Measurements from ENCODE around the gene RIN1. TPM values are rescaled to one million over a fixed set of nuclear protein-coding genes. Genes with fewer than 3 reads are reported as not detected.
A peak's percentile ranks its signal among the peaks of the same experiment; 100 is the strongest.

Gene RIN1
- total and polyA plus RNA-seq, 2 of the 13 experiments (the other 11 are each of a cell fraction or from before 2014, with no cell fraction given), result 2.4 to 4.1 TPM

DNA sequence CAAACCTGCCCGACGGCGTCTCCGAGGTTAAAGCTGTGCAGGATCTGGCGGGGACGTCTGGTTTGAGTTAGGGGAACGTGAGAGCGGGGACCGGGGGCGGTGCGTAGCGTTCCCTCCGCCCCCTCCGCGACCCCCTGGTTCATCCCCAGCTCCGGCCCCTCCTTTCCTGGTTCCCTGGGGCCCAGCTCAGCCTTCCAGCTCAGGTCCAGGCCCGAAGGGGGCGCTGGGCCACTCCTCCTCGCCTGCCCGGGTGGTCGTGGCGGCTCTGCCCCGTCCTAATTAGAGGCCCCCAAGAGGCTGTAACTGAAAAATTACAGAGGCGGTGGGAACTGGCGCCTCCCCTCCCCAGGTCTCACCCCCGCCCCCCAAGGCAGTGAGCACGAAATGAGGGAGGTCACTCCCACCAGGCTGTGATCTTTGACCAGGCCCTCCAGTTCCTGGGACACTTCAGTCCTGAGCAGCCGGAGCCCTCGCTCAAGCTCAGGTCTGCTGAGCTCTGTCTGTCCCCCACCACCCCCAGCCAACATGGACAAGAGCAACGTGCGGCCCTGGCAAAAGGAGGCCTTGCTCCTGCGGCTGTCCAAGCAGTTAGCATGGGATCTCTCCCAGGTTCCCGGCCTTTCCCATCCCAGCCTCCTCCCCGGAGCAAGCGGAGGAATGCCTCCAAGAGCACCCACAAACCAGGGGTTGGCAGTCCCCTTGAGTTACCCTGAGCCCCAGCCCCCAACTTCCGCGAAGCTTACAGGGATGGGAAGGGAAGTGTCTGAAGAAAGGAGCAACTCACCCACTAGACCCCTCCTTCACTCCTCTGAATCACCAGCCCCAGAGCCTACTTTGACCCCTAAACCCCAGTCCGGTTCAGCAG is 22.7 kb downstream of the RIN1 start (continued):
- TF ChIP-seq ZBTB38 (CRISPR knock-in tag; IDR thresholded peaks at IDR 0.05) (no peak), NR3C1 (CRISPR knock-in tag; IDR thresholded peaks at IDR 0.05) (no peak), KDM2A (CRISPR knock-in tag; IDR thresholded peaks at IDR 0.05; ENCODE audit: borderline replicate concordance, low read depth) (no peak; the same call in 1 of the 2 replicates), ZNF670 (CRISPR knock-in tag; IDR thresholded peaks at IDR 0.05; ENCODE audit: borderline replicate concordance) (no peak), POLR2A (IDR thresholded peaks at IDR 0.05; ENCODE audit: insufficient read depth in 1 of 2, low read depth in 2 of 2, low read length in 2 of 2) (peak in 1 of 2 experiments; percentile 67; a peak in 2 of 4 replicates), HNRNPLL (IDR thresholded peaks at IDR 0.05; ENCODE audit: low read depth, low read length, poor library complexity, severe bottlenecking) (peak; percentile 22), ZNF354B (CRISPR knock-in tag; IDR thresholded peaks at IDR 0.05) (no peak), MAZ (IDR thresholded peaks at IDR 0.05; ENCODE audit: borderline replicate concordance, low read depth, low read length) (peak; percentile 41; the same call in 1 of the 2 replicates), MAZ (CRISPR knock-in tag; IDR thresholded peaks at IDR 0.05; ENCODE audit: low read depth) (no peak), CBFB (CRISPR knock-in tag; IDR thresholded peaks at IDR 0.05) (no peak), TBL1XR1 (IDR thresholded peaks at IDR 0.05; ENCODE audit: borderline replicate concordance, low read length, partially characterized antibody) (no peak), ZNF546 (CRISPR knock-in tag; conservative IDR thresholded peaks at IDR 0.05) (no peak), HNRNPK (IDR thresholded peaks at IDR 0.05; ENCODE audit: low read depth, low read length, poor library complexity, severe bottlenecking) (peak; percentile 5), ZNF788 (CRISPR knock-in tag; IDR thresholded peaks at IDR 0.05; ENCODE audit: borderline replicate concordance) (no peak), TRIM24 (CRISPR knock-in tag; IDR thresholded peaks at IDR 0.05) (no peak)
- TF ChIP-seq, protein P1, sequence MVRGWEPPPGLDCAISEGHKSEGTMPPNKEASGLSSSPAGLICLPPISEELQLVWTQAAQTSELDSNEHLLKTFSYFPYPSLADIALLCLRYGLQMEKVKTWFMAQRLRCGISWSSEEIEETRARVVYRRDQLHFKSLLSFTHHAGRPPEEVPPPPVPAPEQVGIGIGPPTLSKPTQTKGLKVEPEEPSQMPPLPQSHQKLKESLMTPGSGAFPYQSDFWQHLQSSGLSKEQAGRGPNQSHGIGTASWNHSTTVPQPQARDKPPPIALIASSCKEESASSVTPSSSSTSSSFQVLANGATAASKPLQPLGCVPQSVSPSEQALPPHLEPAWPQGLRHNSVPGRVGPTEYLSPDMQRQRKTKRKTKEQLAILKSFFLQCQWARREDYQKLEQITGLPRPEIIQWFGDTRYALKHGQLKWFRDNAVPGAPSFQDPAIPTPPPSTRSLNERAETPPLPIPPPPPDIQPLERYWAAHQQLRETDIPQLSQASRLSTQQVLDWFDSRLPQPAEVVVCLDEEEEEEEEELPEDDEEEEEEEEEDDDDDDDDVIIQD (CRISPR knock-in tag; IDR thresholded peaks at IDR 0.05; ENCODE audit: low read depth), result 0 out of 2 replicates have a peak, but pooled peaks have one; percentile 12
- TF ChIP-seq, protein P2, sequence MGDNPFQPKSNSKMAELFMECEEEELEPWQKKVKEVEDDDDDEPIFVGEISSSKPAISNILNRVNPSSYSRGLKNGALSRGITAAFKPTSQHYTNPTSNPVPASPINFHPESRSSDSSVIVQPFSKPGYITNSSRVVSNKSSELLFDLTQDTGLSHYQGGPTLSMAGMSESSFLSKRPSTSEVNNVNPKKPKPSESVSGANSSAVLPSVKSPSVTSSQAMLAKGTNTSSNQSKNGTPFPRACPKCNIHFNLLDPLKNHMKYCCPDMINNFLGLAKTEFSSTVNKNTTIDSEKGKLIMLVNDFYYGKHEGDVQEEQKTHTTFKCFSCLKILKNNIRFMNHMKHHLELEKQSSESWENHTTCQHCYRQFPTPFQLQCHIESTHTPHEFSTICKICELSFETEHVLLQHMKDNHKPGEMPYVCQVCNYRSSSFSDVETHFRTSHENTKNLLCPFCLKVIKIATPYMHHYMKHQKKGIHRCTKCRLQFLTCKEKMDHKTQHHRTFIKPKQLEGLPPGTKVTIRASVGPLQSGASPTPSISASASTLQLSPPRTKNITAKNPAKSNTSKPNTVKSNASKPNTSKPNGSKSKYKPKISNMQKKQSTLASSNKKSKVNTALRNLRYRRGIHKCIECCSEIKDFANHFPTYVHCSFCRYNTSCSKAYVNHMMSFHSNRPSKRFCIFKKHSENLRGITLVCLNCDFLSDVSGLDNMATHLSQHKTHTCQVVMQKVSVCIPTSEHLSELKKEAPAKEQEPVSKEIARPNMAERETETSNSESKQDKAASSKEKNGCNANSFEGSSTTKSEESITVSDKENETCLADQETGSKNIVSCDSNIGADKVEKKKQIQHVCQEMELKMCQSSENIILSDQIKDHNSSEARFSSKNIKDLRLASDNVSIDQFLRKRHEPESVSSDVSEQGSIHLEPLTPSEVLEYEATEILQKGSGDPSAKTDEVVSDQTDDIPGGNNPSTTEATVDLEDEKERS (CRISPR knock-in tag; IDR thresholded peaks at IDR 0.05), result no peak; the same call in 1 of the 2 replicates
- TF ChIP-seq, protein P3, sequence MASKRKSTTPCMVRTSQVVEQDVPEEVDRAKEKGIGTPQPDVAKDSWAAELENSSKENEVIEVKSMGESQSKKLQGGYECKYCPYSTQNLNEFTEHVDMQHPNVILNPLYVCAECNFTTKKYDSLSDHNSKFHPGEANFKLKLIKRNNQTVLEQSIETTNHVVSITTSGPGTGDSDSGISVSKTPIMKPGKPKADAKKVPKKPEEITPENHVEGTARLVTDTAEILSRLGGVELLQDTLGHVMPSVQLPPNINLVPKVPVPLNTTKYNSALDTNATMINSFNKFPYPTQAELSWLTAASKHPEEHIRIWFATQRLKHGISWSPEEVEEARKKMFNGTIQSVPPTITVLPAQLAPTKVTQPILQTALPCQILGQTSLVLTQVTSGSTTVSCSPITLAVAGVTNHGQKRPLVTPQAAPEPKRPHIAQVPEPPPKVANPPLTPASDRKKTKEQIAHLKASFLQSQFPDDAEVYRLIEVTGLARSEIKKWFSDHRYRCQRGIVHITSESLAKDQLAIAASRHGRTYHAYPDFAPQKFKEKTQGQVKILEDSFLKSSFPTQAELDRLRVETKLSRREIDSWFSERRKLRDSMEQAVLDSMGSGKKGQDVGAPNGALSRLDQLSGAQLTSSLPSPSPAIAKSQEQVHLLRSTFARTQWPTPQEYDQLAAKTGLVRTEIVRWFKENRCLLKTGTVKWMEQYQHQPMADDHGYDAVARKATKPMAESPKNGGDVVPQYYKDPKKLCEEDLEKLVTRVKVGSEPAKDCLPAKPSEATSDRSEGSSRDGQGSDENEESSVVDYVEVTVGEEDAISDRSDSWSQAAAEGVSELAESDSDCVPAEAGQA (IDR thresholded peaks at IDR 0.05; ENCODE audit: low read depth), result no peak
- TF ChIP-seq, protein P3 (CRISPR knock-in tag; IDR thresholded peaks at IDR 0.05; ENCODE audit: borderline replicate concordance), result no peak

All from HepG2 (cell line).